HCT116 (cell line): Measurements from ENCODE around the gene ZBTB2. TPM values are rescaled to one million over a fixed set of nuclear protein-coding genes. Genes with fewer than 3 reads are reported as not detected.

ENCODE experiments used
- ATAC-seq: fragments of 200-7000 bp; cut with Tn5 transposase; 2 replicates; pipeline ENCODE4 v1.9.1; 2020; ENCODE audit warnings: mild to moderate bottlenecking, moderate library complexity
- BruUV-seq: library from RNA; stranded (reverse); fragments of 400-500 nt; replicated peaks from 2 replicates; lab custom pipeline; 2021; lab: Mats Ljungman, UMichigan
- CTCF ChIA-PET: fragments of 300-600 bp; sonication (Branson Sonifier 250); formaldehyde crosslinking; loops from one replicate; lab custom pipeline; 2021; ENCODE audit warnings: antibody characterized with exemption; lab: Charles Lee
- POLR2A ChIA-PET: fragments of 300-600, 350-600 bp; sonication (Branson Sonifier 250); formaldehyde crosslinking; loops from one replicate; lab custom pipeline; 2021; ENCODE audit warnings: antibody characterized with exemption; lab: Charles Lee
- RAD21 ChIA-PET, 2 experiments: fragments of 300-600 bp; sonication (Branson Sonifier 250); formaldehyde crosslinking; loops; one replicate each; lab custom pipeline; 2023; ENCODE audit warnings: low total read pairs in 2 of 2; ENCODE audit not compliant: uncharacterized antibody in 2 of 2, unreplicated experiment in 2 of 2, low non-redundant PET in 1 of 2; lab: Charles Lee
- DNase-seq: peaks from one replicate; pipeline ENCODE4 v3.0.0-alpha.2; 2010; ENCODE audit warnings: low read depth, low spot score
- H2AFZ ChIP-seq: fragments of 200-600 bp; shearing (Covaris generic), sonication (generic); 2 replicates; pipeline ENCODE4 v1.6.1; 2017; ENCODE audit warnings: low read depth, mixed run types, mixed read lengths, antibody characterized with exemption, low read length; ENCODE audit not compliant: poor library complexity, severe bottlenecking
- H3K27ac ChIP-seq: 2 replicates; pipeline ENCODE4 v1.5.1; 2012; ENCODE audit warnings: low read depth, low read length
- H3K27me3 ChIP-seq: fragments of 200-600 bp; sonication (generic); 2 replicates; pipeline ENCODE4 v1.6.1; 2016; ENCODE audit warnings: mixed run types, low read length, mixed read lengths; ENCODE audit not compliant: insufficient read depth
- H3K36me3 ChIP-seq, 2 experiments: fragments of 200-500 bp in 1 of 2; fragments of 200-600 bp in 1 of 2; sonication (Bioruptor generic) in 1 of 2; sonication (generic) in 1 of 2; 2 replicates each; pipeline versions ENCODE4 v1.5.1 to v1.6.1; 2014 to 2016; ENCODE audit warnings: low read length in 2 of 2, inconsistent platforms in 1 of 2, mixed read lengths in 1 of 2, mixed run types in 1 of 2; ENCODE audit not compliant: insufficient read depth in 2 of 2, control insufficient read depth in 1 of 2
- H3K4me1 ChIP-seq, 2 experiments: fragments of 200-600 bp in 1 of 2; sonication (generic) in 1 of 2; 2 replicates each; pipeline versions ENCODE4 v1.5.1 to v1.6.1; 2012 to 2017; ENCODE audit warnings: low read length in 2 of 2, inconsistent platforms in 1 of 2, mild to moderate bottlenecking in 1 of 2, mixed read lengths in 1 of 2, mixed run types in 1 of 2, moderate library complexity in 1 of 2; ENCODE audit not compliant: insufficient read depth in 2 of 2, control insufficient read depth in 1 of 2
- H3K4me2 ChIP-seq: fragments of 200-600 bp; sonication (generic); 2 replicates; pipeline ENCODE4 v1.6.1; 2017; ENCODE audit warnings: mixed run types, low read length, mixed read lengths
- H3K4me3 ChIP-seq, 2 experiments: fragments of 200-600 bp in 1 of 2; sonication (generic) in 1 of 2; replicated peaks in 1 of 2; 2 replicates each; pipeline ENCODE4 v1.5.1; 2011 to 2016; ENCODE audit warnings: low read length in 2 of 2, control low read depth in 1 of 2, low read depth in 1 of 2, mild to moderate bottlenecking in 1 of 2, mixed read lengths in 1 of 2, mixed run types in 1 of 2
- H3K79me2 ChIP-seq: fragments of 200-600 bp; sonication (generic); 2 replicates; pipeline ENCODE4 v1.6.1; 2017; ENCODE audit warnings: mild to moderate bottlenecking, mixed run types, low read length, moderate library complexity, mixed read lengths; ENCODE audit not compliant: insufficient read depth
- H3K9ac ChIP-seq: fragments of 200-600 bp; sonication (generic); 2 replicates; pipeline ENCODE4 v1.6.1; 2016; ENCODE audit warnings: low read length, mixed read lengths
- H3K9me2 ChIP-seq: fragments of 200-600 bp; sonication (generic), shearing (Covaris generic); 2 replicates; pipeline ENCODE4 v1.6.1; 2017; ENCODE audit warnings: mixed run types, mild to moderate bottlenecking, moderate library complexity; ENCODE audit not compliant: insufficient read depth
- H3K9me3 ChIP-seq, 2 experiments: fragments of 200-500 bp in 1 of 2; fragments of 200-600 bp in 1 of 2; sonication (Bioruptor generic) in 1 of 2; sonication (generic) in 1 of 2; 2 replicates each; pipeline ENCODE4 v1.6.1; 2014 to 2017; ENCODE audit warnings: low read length in 2 of 2, mixed read lengths in 2 of 2, inconsistent platforms in 1 of 2, low read depth in 1 of 2, mild to moderate bottlenecking in 1 of 2, mixed run types in 1 of 2, moderate library complexity in 1 of 2; ENCODE audit not compliant: control insufficient read depth in 1 of 2, insufficient read depth in 1 of 2
- H4K20me1 ChIP-seq: fragments of 200-600 bp; sonication (generic), shearing (Covaris generic); 2 replicates; pipeline ENCODE4 v1.6.1; 2017; ENCODE audit warnings: mixed run types, mild to moderate bottlenecking, moderate library complexity; ENCODE audit not compliant: insufficient read depth
- CEBPB ChIP-seq: IDR thresholded peaks from 2 replicates; pipeline ENCODE4 v1.6.1; 2012; ENCODE audit warnings: low read depth
- ELF1 ChIP-seq: IDR thresholded peaks from 2 replicates; pipeline ENCODE4 v1.6.1; 2012; ENCODE audit warnings: low read depth, borderline replicate concordance
- FOSL1 ChIP-seq: IDR thresholded peaks from 2 replicates; pipeline ENCODE4 v1.6.1; 2012; ENCODE audit warnings: low read depth
- POLR2A ChIP-seq: IDR thresholded peaks from 2 replicates; pipeline ENCODE4 v1.7.0; 2011; ENCODE audit warnings: borderline replicate concordance; ENCODE audit not compliant: insufficient read depth, insufficient read length; ENCODE audit errors: extremely low read depth
- RAD21 ChIP-seq: IDR thresholded peaks from 2 replicates; pipeline ENCODE4 v1.6.1; 2012; ENCODE audit warnings: low read depth, mild to moderate bottlenecking
- intact Hi-C: fragments of 100-400 bp; cut with micrococcal nuclease; formaldehyde crosslinking; loops from 2 replicates; pipeline ENCODE4 v1.10.0; 2022
- total RNA-seq: library from RNA; stranded (reverse); gene quantifications from one replicate; pipeline ENCODE4 v1.2.1, GENCODE V29; 2021; ENCODE audit not compliant: unreplicated experiment
- TF ChIP-seq, protein P1 (sequence below), 3 experiments: fragments of 200-600 bp in 1 of 3; sonication (generic) in 1 of 3; IDR thresholded peaks in 2 of 3; conservative IDR thresholded peaks in 1 of 3; 2 replicates each; pipeline ENCODE4 v1.5.1; 2012 to 2017; ENCODE audit warnings: low read depth in 2 of 3, low read length in 2 of 3, antibody characterized with exemption in 1 of 3, borderline replicate concordance in 1 of 3, control low read depth in 1 of 3, mild to moderate bottlenecking in 1 of 3, mixed read lengths in 1 of 3, mixed run types in 1 of 3, moderate library complexity in 1 of 3; ENCODE audit not compliant: insufficient read depth in 1 of 3
- TF ChIP-seq, protein P2 (sequence below): IDR thresholded peaks from 2 replicates; pipeline ENCODE4 v1.6.1; 2012; ENCODE audit warnings: low read depth

ZBTB2 gene
- total RNA-seq, 1 experiment from 2014 or later: 12.5 TPM

DNA sequence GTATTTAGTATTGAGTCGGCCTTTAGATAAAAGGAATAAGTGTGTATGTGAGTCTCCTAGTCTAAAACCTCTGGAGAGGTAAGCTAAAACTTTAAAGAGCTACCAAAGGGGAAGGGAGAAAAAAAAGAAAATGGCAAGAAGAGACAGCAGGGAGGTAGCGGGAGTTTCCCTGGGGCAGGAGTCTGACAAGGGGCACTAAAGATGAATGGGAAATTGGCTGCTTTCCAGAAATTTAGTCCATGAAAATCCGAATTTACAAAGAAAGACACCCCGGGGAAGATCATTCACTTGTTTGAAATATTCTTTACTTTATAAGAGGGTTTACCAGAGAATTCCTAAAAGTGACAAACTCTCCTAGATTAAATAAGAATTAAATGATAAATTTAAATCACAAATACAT, 41.3 kb upstream of the ZBTB2 start:
- peaks cover 17% of the 10 kb centered on the region for H3K79me2 ChIP-seq
- ChIA-PET RAD21 (no interaction called here), POLR2A (no interaction called here), CTCF (no interaction called here)
- H3K4me3 ChIP-seq: no peak overlapping the region
- no peaks in the 10 kb centered on the region for H3K9me3 ChIP-seq
- intact Hi-C loops: no loop called here
- H3K4me2 ChIP-seq: no peak overlapping the region
- H3K4me1 ChIP-seq: peaks cover 0 to 2% of the 10 kb centered on the region in 2 experiments; a peak in 1 of 4 replicates
- no peak for ATAC-seq
- H3K9me2 ChIP-seq: no peaks in the 10 kb centered on the region
- no TSS peak for BruUV-seq
- H3K27me3 ChIP-seq: no peaks in the 10 kb centered on the region
- no peak overlapping the region for H3K27ac ChIP-seq
- H3K9ac ChIP-seq: no peak overlapping the region
- TF ChIP-seq FOSL1 (no peak), ELF1 (no peak), CEBPB (no peak), POLR2A (no peak), RAD21 (no peak)
- TF ChIP-seq, protein P1, sequence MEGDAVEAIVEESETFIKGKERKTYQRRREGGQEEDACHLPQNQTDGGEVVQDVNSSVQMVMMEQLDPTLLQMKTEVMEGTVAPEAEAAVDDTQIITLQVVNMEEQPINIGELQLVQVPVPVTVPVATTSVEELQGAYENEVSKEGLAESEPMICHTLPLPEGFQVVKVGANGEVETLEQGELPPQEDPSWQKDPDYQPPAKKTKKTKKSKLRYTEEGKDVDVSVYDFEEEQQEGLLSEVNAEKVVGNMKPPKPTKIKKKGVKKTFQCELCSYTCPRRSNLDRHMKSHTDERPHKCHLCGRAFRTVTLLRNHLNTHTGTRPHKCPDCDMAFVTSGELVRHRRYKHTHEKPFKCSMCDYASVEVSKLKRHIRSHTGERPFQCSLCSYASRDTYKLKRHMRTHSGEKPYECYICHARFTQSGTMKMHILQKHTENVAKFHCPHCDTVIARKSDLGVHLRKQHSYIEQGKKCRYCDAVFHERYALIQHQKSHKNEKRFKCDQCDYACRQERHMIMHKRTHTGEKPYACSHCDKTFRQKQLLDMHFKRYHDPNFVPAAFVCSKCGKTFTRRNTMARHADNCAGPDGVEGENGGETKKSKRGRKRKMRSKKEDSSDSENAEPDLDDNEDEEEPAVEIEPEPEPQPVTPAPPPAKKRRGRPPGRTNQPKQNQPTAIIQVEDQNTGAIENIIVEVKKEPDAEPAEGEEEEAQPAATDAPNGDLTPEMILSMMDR (IDR thresholded peaks at IDR 0.05 in 2 of 3, conservative IDR thresholded peaks at IDR 0.05 in 1 of 3; ENCODE audit: borderline replicate concordance in 1 of 3, insufficient read depth in 1 of 3, low read depth in 2 of 3, low read length in 2 of 3): no peak
- TF ChIP-seq, protein P2, sequence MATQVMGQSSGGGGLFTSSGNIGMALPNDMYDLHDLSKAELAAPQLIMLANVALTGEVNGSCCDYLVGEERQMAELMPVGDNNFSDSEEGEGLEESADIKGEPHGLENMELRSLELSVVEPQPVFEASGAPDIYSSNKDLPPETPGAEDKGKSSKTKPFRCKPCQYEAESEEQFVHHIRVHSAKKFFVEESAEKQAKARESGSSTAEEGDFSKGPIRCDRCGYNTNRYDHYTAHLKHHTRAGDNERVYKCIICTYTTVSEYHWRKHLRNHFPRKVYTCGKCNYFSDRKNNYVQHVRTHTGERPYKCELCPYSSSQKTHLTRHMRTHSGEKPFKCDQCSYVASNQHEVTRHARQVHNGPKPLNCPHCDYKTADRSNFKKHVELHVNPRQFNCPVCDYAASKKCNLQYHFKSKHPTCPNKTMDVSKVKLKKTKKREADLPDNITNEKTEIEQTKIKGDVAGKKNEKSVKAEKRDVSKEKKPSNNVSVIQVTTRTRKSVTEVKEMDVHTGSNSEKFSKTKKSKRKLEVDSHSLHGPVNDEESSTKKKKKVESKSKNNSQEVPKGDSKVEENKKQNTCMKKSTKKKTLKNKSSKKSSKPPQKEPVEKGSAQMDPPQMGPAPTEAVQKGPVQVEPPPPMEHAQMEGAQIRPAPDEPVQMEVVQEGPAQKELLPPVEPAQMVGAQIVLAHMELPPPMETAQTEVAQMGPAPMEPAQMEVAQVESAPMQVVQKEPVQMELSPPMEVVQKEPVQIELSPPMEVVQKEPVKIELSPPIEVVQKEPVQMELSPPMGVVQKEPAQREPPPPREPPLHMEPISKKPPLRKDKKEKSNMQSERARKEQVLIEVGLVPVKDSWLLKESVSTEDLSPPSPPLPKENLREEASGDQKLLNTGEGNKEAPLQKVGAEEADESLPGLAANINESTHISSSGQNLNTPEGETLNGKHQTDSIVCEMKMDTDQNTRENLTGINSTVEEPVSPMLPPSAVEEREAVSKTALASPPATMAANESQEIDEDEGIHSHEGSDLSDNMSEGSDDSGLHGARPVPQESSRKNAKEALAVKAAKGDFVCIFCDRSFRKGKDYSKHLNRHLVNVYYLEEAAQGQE: no peak
- peaks cover 16 to 25% of the 10 kb centered on the region in 2 experiments for H3K36me3 ChIP-seq
- H2AFZ ChIP-seq: no peak overlapping the region
- H4K20me1 ChIP-seq: no peaks in the 10 kb centered on the region
- DNase-seq: no peak
